ENCODE results near the gene ZWILCH.

DNA sequence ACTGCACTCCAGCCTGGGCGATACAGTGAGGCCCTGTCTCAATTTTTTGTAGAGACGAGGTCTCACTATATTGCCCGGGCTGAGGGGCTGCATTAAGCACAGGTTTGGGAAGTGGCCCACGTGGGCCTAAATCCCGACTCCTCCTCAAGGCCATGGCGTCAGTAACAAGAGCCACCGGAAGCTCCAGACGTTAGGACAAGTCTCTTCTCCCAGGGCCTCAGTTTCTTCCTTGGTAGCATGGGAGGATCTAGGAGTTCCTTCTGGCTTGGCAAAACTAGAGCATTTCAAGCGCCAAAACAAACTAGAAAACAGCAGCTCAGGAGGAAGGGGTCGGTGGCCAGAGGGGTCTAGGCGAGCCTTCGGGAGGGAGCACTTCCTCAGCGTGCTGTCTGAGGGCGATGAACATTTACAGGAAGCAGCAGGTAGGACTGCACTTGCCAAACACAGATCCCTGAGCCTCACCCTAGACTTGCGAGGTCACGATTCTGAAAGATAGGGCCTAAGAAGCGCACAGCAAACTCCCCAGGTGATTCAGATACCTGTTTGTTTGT lies 8.1 kb upstream of the ZWILCH start:
- TF ChIP-seq POLR2AphosphoS5 (IDR thresholded peaks at IDR 0.05; ENCODE audit: low read depth, low read length) (no peak), REST (IDR thresholded peaks at IDR 0.05; ENCODE audit: insufficient read depth in 1 of 2, low read depth in 2 of 2, low read length in 2 of 2) (no peak)
